ENCODE data around the gene BIVM.

BIVM gene

DNA sequence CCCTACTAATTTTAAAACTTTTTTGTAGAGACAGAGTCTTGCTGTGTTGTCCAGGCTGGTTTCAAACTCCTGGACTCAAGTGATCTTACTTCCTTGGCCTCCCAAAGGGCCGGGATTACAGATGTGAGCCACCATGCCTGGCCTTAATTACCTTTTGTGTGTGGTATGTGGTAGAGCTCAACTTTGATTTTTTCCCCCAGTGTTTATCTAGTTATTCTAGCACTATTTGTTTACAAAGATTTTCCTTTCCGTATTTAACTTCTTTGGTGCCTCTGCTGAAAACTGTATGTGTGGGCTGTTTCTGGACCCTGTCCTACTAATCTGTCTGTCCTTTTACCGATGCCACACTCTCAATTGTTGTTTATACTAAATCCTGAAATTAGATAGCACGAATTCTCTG is 37.6 kb downstream of the BIVM start:
- no peaks in the 10 kb centered on the region for H3K79me2 ChIP-seq (ENCODE audit: insufficient read depth, low read length)
- no peaks in the 10 kb centered on the region for H3K36me3 ChIP-seq (ENCODE audit: insufficient read depth, low read length)
- H4K20me1 ChIP-seq (ENCODE audit: insufficient read depth, low read length, poor library complexity, severe bottlenecking) = no peaks in the 10 kb centered on the region
- no peak overlapping the region for H2AFZ ChIP-seq (ENCODE audit: low read length)
- no peak overlapping the region for H3K4me3 ChIP-seq (ENCODE audit: low read length, poor library complexity, severe bottlenecking)
- H3K4me2 ChIP-seq (ENCODE audit: low read depth, low read length, poor library complexity, severe bottlenecking) = no peak overlapping the region
- H3F3A ChIP-seq (ENCODE audit: low read depth) = no peaks in the 10 kb centered on the region
- no peaks in the 10 kb centered on the region for H3K9me3 ChIP-seq (ENCODE audit: insufficient read depth, low read depth, low read length)
- H3K4me1 ChIP-seq (ENCODE audit: insufficient read depth, low read length, poor library complexity, severe bottlenecking) = no peaks in the 10 kb centered on the region
- H3K27me3 ChIP-seq (ENCODE audit: insufficient read depth, low read length, poor library complexity, severe bottlenecking) = no peaks in the 10 kb centered on the region
- H3K9ac ChIP-seq (ENCODE audit: low read depth, low read length, poor library complexity, severe bottlenecking) = no peak overlapping the region
- no peaks in the 10 kb centered on the region for H3K9me2 ChIP-seq (replicated peaks; ENCODE audit: low read depth, low read length)
- TF ChIP-seq, protein P1, sequence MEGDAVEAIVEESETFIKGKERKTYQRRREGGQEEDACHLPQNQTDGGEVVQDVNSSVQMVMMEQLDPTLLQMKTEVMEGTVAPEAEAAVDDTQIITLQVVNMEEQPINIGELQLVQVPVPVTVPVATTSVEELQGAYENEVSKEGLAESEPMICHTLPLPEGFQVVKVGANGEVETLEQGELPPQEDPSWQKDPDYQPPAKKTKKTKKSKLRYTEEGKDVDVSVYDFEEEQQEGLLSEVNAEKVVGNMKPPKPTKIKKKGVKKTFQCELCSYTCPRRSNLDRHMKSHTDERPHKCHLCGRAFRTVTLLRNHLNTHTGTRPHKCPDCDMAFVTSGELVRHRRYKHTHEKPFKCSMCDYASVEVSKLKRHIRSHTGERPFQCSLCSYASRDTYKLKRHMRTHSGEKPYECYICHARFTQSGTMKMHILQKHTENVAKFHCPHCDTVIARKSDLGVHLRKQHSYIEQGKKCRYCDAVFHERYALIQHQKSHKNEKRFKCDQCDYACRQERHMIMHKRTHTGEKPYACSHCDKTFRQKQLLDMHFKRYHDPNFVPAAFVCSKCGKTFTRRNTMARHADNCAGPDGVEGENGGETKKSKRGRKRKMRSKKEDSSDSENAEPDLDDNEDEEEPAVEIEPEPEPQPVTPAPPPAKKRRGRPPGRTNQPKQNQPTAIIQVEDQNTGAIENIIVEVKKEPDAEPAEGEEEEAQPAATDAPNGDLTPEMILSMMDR (conservative IDR thresholded peaks at IDR 0.05; ENCODE audit: low read length) = no peak
- no peak for TF ChIP-seq EZH2phosphoT487 (IDR thresholded peaks at IDR 0.05; ENCODE audit: borderline replicate concordance)

DNA sequence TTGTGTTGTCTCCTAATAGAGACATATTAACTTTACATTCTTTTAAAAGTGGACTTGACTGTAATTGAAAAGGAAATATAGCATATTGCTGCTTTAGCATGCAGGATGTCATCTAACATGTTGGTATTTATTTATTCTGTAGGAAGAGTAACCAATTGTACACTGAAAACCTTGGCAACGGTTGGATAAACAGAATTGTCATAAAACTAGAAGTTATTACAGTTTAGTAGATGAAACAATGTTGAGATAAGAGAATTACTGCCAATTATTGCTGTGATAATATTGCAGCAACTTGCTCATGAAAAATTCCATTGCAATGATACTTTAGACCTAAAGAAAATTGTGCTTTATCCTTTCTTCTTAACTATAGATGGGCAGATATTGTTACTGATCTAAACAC is 39.4 kb downstream of the BIVM start:
- H3K9me2 ChIP-seq (replicated peaks; ENCODE audit: low read depth, low read length) = no peaks in the 10 kb centered on the region
- H3K4me3 ChIP-seq (ENCODE audit: low read length, poor library complexity, severe bottlenecking) = no peak overlapping the region
- H3K79me2 ChIP-seq (ENCODE audit: insufficient read depth, low read length) = no peaks in the 10 kb centered on the region
- H3K27me3 ChIP-seq (ENCODE audit: insufficient read depth, low read length, poor library complexity, severe bottlenecking) = no peaks in the 10 kb centered on the region
- H3F3A ChIP-seq (ENCODE audit: low read depth) = no peaks in the 10 kb centered on the region
- H3K4me1 ChIP-seq (ENCODE audit: insufficient read depth, low read length, poor library complexity, severe bottlenecking) = no peaks in the 10 kb centered on the region
- no peak overlapping the region for H3K4me2 ChIP-seq (ENCODE audit: low read depth, low read length, poor library complexity, severe bottlenecking)
- H3K36me3 ChIP-seq (ENCODE audit: insufficient read depth, low read length) = no peaks in the 10 kb centered on the region
- H3K9me3 ChIP-seq (ENCODE audit: insufficient read depth, low read depth, low read length) = no peaks in the 10 kb centered on the region
- no peak overlapping the region for H3K9ac ChIP-seq (ENCODE audit: low read depth, low read length, poor library complexity, severe bottlenecking)
- H4K20me1 ChIP-seq (ENCODE audit: insufficient read depth, low read length, poor library complexity, severe bottlenecking) = no peaks in the 10 kb centered on the region
- TF ChIP-seq EZH2phosphoT487 (IDR thresholded peaks at IDR 0.05; ENCODE audit: borderline replicate concordance) = no peak
- TF ChIP-seq, protein P1 (conservative IDR thresholded peaks at IDR 0.05; ENCODE audit: low read length) = no peak
- H2AFZ ChIP-seq (ENCODE audit: low read length) = no peak overlapping the region

DNA sequence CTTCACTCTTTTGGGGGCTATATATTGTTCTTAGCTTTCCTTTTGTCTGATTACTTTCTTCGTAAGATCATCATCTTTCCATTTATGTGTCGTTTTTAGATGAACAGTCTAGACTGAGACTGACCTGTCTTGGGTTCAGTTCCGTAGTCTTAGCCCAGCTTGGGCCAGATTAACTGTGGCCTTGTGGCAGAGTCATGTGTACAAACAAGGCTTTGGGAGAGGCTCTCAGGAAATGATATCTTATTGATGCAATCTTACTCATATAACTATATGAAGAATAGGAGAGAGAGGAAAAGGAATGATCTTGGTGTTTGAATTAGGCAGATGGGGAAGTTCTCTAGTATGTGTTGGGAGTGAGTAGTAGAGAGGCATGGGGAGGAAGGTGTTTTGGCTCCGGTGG is 40.1 kb downstream of the BIVM start:
- Histone ChIP-seq H3F3A (ENCODE audit: low read depth) (no peaks in the 10 kb centered on the region), H3K9ac (ENCODE audit: low read depth, low read length, poor library complexity, severe bottlenecking) (no peak overlapping the region), H3K9me3 (ENCODE audit: insufficient read depth, low read depth, low read length) (no peaks in the 10 kb centered on the region), H3K9me2 (replicated peaks; ENCODE audit: low read depth, low read length) (no peaks in the 10 kb centered on the region), H4K20me1 (ENCODE audit: insufficient read depth, low read length, poor library complexity, severe bottlenecking) (no peaks in the 10 kb centered on the region), H3K4me1 (ENCODE audit: insufficient read depth, low read length, poor library complexity, severe bottlenecking) (no peaks in the 10 kb centered on the region), H3K4me2 (ENCODE audit: low read depth, low read length, poor library complexity, severe bottlenecking) (no peak overlapping the region), H3K36me3 (ENCODE audit: insufficient read depth, low read length) (no peaks in the 10 kb centered on the region), H2AFZ (ENCODE audit: low read length) (no peak overlapping the region), H3K4me3 (ENCODE audit: low read length, poor library complexity, severe bottlenecking) (no peak overlapping the region), H3K27me3 (ENCODE audit: insufficient read depth, low read length, poor library complexity, severe bottlenecking) (no peaks in the 10 kb centered on the region), H3K79me2 (ENCODE audit: insufficient read depth, low read length) (no peaks in the 10 kb centered on the region)
- TF ChIP-seq EZH2phosphoT487 (IDR thresholded peaks at IDR 0.05; ENCODE audit: borderline replicate concordance) = no peak
- TF ChIP-seq, protein P1 (conservative IDR thresholded peaks at IDR 0.05; ENCODE audit: low read length) = no peak

Data from Loucy (cell line).